HG03460 (cell line): ENCODE data around the gene GPR89A.
"Not testable (repeated sequence)": the region's sequence is repeated elsewhere in the genome, so short reads cannot be mapped to it uniquely, and the experiment has no call there.

Source experiments
- ATAC-seq: cut with Tn5 transposase; IDR thresholded peaks from one replicate; pipeline ENCODE4 v1.9.1; 2021; ENCODE audit not compliant: unreplicated experiment

The GPR89A gene

GRCh38 chr1:145716641-145717345, 109.0 kb downstream of the GPR89A start:
- ATAC-seq, result no peak

GRCh38 chr1:145717833-145718232, 110.0 kb downstream of the GPR89A start:
- ATAC-seq, result no peak

DNA sequence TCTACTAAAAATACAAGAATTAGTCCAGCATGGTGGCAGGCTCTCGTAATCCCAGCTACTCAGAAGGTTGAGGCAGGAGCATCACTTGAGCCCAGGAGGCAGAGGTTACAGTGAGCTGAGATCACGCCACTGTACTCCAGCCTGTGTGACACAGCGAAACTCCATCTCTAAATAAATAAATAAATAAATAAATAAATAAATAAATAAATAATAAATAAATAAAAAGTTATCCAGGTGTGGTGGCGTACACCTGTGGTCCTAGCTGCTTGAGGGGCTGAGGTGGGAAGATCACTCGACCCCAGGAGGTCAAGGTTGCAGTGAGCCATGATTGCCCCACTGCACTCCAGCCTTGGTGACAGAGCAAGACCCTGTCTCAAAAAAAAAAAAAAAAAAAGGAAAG, 110.7 kb downstream of the GPR89A start:
- not testable (repeated sequence) for ATAC-seq

GRCh38 chr1:145719230-145720079, 111.7 kb downstream of the GPR89A start, which contains the start of gene CD160:
CD160 (plus strand) TSS chr1:145719499; CDS start chr1:145728328, 8,829 bp downstream.
- no peak for ATAC-seq
